ENCODE data around the gene CNNM4. TPM values are rescaled to one million over a fixed set of nuclear protein-coding genes. Genes with fewer than 3 reads are reported as not detected.

Gene CNNM4
- total RNA-seq, 1 donor: 5.1 TPM

DNA sequence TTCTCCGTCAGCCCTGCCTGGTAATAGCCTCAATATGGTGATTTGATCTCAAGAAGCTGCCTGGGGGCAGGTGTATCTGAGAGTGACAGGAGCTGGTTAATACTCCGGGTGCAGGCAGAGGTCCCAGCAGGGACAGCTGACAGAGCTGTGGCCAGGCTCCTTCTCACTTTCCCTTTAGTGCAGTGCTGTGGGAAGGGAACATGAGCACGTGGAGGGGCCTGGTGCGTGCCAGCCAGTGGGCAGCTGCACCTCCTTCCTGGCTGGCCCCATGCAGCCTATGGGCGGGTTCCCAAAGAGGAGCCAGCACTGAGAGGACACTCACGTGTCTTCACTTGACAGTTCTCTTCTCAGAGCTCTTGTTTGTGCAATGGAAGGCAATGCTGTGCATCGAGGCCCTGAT, 9.1 kb downstream of the CNNM4 start:
- no peaks in the 10 kb centered on the region for H3K27me3 ChIP-seq (ENCODE audit: insufficient read depth, low read length)
- no peaks in the 10 kb centered on the region for H3K4me1 ChIP-seq (ENCODE audit: insufficient read depth, low read length)
- no peaks in the 10 kb centered on the region for H3K9me3 ChIP-seq (ENCODE audit: low read depth, low read length)
- H3K4me2 ChIP-seq (ENCODE audit: insufficient read depth, low read length): no peak overlapping the region
- H3K79me2 ChIP-seq (ENCODE audit: insufficient read depth, low read length): no peaks in the 10 kb centered on the region
- H3K27ac ChIP-seq (ENCODE audit: low read depth, low read length): no peak overlapping the region
- H2AFZ ChIP-seq (ENCODE audit: low read length): no peak overlapping the region
- no peak overlapping the region for H3K4me3 ChIP-seq (ENCODE audit: insufficient read depth, low read length)
- H4K20me1 ChIP-seq (ENCODE audit: insufficient read depth, low read length): no peaks in the 10 kb centered on the region
- DNase-seq (ENCODE audit: insufficient read length, low spot score, missing footprints): no peak
- TF ChIP-seq, protein P1, sequence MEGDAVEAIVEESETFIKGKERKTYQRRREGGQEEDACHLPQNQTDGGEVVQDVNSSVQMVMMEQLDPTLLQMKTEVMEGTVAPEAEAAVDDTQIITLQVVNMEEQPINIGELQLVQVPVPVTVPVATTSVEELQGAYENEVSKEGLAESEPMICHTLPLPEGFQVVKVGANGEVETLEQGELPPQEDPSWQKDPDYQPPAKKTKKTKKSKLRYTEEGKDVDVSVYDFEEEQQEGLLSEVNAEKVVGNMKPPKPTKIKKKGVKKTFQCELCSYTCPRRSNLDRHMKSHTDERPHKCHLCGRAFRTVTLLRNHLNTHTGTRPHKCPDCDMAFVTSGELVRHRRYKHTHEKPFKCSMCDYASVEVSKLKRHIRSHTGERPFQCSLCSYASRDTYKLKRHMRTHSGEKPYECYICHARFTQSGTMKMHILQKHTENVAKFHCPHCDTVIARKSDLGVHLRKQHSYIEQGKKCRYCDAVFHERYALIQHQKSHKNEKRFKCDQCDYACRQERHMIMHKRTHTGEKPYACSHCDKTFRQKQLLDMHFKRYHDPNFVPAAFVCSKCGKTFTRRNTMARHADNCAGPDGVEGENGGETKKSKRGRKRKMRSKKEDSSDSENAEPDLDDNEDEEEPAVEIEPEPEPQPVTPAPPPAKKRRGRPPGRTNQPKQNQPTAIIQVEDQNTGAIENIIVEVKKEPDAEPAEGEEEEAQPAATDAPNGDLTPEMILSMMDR (IDR thresholded peaks at IDR 0.05; ENCODE audit: extremely low read depth, low read depth, low read length): no peak
- no peaks in the 10 kb centered on the region for H3K36me3 ChIP-seq (ENCODE audit: insufficient read depth, low read length)

DNA sequence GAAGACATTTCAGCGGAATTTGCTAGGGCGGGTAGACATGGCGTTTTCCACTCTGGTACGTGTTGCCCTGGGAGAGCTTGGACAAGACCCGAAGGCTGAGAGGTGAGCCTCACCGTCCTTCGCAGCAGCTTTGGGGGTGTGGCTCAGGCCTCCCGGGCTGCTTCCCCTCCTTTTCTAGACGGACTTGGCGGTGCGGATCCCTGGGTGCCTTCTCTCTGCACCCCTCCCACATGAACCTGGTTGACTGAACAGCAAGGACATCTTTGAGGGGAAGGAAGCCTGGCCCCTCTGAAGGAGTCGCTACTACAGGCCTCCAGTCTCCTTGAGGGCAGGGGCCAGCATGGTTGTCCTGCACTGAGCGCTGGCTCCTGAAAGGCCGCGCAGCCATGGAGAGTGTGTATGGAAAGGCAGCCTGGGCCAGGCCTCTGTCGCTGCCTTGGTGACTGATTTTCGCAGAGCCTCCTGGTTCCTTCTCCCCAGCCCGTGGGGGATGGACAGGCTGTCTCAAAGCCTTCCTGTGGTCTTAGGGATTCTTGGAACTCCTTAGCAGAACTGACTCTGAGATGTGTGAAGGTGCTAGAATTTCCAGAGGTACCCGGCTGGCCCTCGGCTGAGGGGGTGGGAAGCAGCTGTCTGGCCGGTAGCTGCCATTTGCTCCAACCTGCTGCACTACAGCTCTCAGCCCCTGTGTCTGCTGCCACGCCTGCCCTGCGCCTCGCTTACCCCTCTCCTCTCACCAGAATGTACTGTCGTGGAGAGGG, 9.9 kb downstream of the CNNM4 start:
- DNase-seq (ENCODE audit: insufficient read length, low spot score, missing footprints): no peak
- no peak overlapping the region for H2AFZ ChIP-seq (ENCODE audit: low read length)
- TF ChIP-seq, protein P1 (IDR thresholded peaks at IDR 0.05; ENCODE audit: extremely low read depth, low read depth, low read length): no peak

DNA sequence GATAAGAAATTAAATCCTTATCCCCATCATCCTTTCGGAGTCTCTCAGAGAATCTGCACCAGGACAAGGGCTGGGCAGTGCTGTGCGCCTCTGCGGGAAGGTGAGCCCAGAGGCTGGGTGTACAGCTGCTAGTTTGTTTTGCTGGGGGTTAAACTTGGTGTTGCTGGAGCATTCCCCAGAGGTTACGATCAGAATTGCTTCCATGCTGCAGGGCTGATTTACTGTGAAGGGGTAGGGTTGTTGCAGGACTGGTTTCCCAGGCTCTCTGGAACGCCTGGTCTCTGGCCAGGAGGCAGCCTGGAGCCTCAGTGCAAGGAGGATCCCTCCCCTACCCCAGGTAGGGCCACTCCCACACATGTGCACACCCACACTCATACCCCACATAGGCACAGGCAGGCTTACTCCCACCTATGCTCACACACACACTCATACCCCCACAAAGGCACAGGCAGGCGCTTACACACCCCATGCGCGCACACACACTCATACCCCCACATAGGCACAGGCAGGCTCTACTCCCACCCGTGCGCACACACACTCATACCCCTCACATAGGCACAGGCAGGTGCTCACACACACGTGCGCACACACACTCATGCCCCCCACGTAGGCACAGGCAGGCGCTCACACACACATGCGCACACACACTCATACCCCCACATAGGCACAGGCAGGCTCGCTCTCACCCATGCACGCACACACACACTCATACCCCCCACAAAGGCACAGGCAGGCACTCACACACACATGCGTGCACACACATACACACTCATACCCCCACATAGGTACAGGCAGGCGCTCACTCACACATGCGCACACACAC, 11.3 kb downstream of the CNNM4 start:
- Histone ChIP-seq H4K20me1 (ENCODE audit: insufficient read depth, low read length) (peaks cover 3% of the 10 kb centered on the region), H3K36me3 (ENCODE audit: insufficient read depth, low read length) (no peaks in the 10 kb centered on the region), H3K27ac (ENCODE audit: low read depth, low read length) (no peak overlapping the region), H3K4me3 (ENCODE audit: insufficient read depth, low read length) (no peak overlapping the region), H3K79me2 (ENCODE audit: insufficient read depth, low read length) (no peaks in the 10 kb centered on the region), H3K4me2 (ENCODE audit: insufficient read depth, low read length) (no peak overlapping the region), H3K9me3 (ENCODE audit: low read depth, low read length) (no peaks in the 10 kb centered on the region), H3K4me1 (ENCODE audit: insufficient read depth, low read length) (peaks cover 5% of the 10 kb centered on the region), H2AFZ (ENCODE audit: low read length) (no peak overlapping the region), H3K27me3 (ENCODE audit: insufficient read depth, low read length) (no peaks in the 10 kb centered on the region)
- TF ChIP-seq, protein P1 (IDR thresholded peaks at IDR 0.05; ENCODE audit: extremely low read depth, low read depth, low read length): no peak
- DNase-seq (ENCODE audit: insufficient read length, low spot score, missing footprints): no peak

More for the DNA sequence above, 9.9 kb downstream of the CNNM4 start:
- peaks cover 3% of the 10 kb centered on the region for H4K20me1 ChIP-seq (ENCODE audit: insufficient read depth, low read length)
- H3K4me1 ChIP-seq (ENCODE audit: insufficient read depth, low read length): peaks cover 5% of the 10 kb centered on the region
- no peaks in the 10 kb centered on the region for H3K36me3 ChIP-seq (ENCODE audit: insufficient read depth, low read length)
- H3K27me3 ChIP-seq (ENCODE audit: insufficient read depth, low read length): no peaks in the 10 kb centered on the region
- no peaks in the 10 kb centered on the region for H3K9me3 ChIP-seq (ENCODE audit: low read depth, low read length)
- no peak overlapping the region for H3K4me3 ChIP-seq (ENCODE audit: insufficient read depth, low read length)
- no peak overlapping the region for H3K27ac ChIP-seq (ENCODE audit: low read depth, low read length)
- H3K4me2 ChIP-seq (ENCODE audit: insufficient read depth, low read length): no peak overlapping the region
- H3K79me2 ChIP-seq (ENCODE audit: insufficient read depth, low read length): no peaks in the 10 kb centered on the region
